Activated T-helper 9 cell treated with anti-CD3 and anti-CD28 coated beads, Interleukin-2, amount 50 U/mL, for 16 hours (primary cell): ENCODE results near the gene SFXN5.

Experiments used
- DNase-seq: peaks from one replicate; pipeline ENCODE4 v3.0.0-alpha.2; 2020; ENCODE audit warnings: low read depth

The SFXN5 gene

GRCh38 chr2:72993147-72993932 lies 78.2 kb downstream of the SFXN5 start:
- DNase-seq: no peak

- no peak for DNase-seq
Observed at GRCh38 chr2:72992734-72993102, 78.8 kb downstream of the SFXN5 start.

GRCh38 chr2:72991980-72992733 lies 79.4 kb downstream of the SFXN5 start:
- DNase-seq: no peak

GRCh38 chr2:72991439-72991725 lies 80.1 kb downstream of the SFXN5 start:
- no peak for DNase-seq

- no peak for DNase-seq
Observed at GRCh38 chr2:72990695-72991438, 80.6 kb downstream of the SFXN5 start.

- DNase-seq: no peak
Observed at GRCh38 chr2:72989770-72990556, 81.5 kb downstream of the SFXN5 start.

- no peak for DNase-seq
Observed at GRCh38 chr2:72988726-72989273, 82.7 kb downstream of the SFXN5 start.

- DNase-seq: no peak
Observed at GRCh38 chr2:72988041-72988440, 83.5 kb downstream of the SFXN5 start.

- DNase-seq: no peak
Observed at GRCh38 chr2:72985891-72986683, 85.4 kb downstream of the SFXN5 start.

- no peak for DNase-seq
Observed at GRCh38 chr2:72985136-72985535, 86.4 kb downstream of the SFXN5 start.

GRCh38 chr2:72984172-72984671 lies 87.3 kb downstream of the SFXN5 start:
- DNase-seq: no peak

- no peak for DNase-seq
Observed at GRCh38 chr2:72983500-72984161, 87.9 kb downstream of the SFXN5 start.

GRCh38 chr2:72982781-72983499 lies 88.6 kb downstream of the SFXN5 start:
- DNase-seq: no peak

GRCh38 chr2:72982219-72982618 lies 89.3 kb downstream of the SFXN5 start:
- no peak for DNase-seq

GRCh38 chr2:72981536-72981935 lies 90.0 kb downstream of the SFXN5 start:
- DNase-seq: no peak

GRCh38 chr2:72980535-72981217 lies 90.8 kb downstream of the SFXN5 start:
- no peak for DNase-seq

- no peak for DNase-seq
Observed at GRCh38 chr2:72979896-72980295, 91.6 kb downstream of the SFXN5 start.

- no peak for DNase-seq
Observed at GRCh38 chr2:72975017-72975416, 96.5 kb downstream of the SFXN5 start.

GRCh38 chr2:72974436-72974754 lies 97.1 kb downstream of the SFXN5 start:
- no peak for DNase-seq
